HCT116 (cell line): Measurements from ENCODE around the gene DMGDH. TPM values are rescaled to one million over a fixed set of nuclear protein-coding genes. Genes with fewer than 3 reads are reported as not detected.

ENCODE experiments used
- ATAC-seq: fragments of 200-7000 bp; cut with Tn5 transposase; 2 replicates; pipeline ENCODE4 v1.9.1; 2020; ENCODE audit warnings: mild to moderate bottlenecking, moderate library complexity
- BruUV-seq: library from RNA; stranded (reverse); fragments of 400-500 nt; replicated peaks from 2 replicates; lab custom pipeline; 2021; lab: Mats Ljungman, UMichigan
- CTCF ChIA-PET: fragments of 300-600 bp; sonication (Branson Sonifier 250); formaldehyde crosslinking; loops from one replicate; lab custom pipeline; 2021; ENCODE audit warnings: antibody characterized with exemption; lab: Charles Lee
- POLR2A ChIA-PET: fragments of 300-600, 350-600 bp; sonication (Branson Sonifier 250); formaldehyde crosslinking; loops from one replicate; lab custom pipeline; 2021; ENCODE audit warnings: antibody characterized with exemption; lab: Charles Lee
- RAD21 ChIA-PET, 2 experiments: fragments of 300-600 bp; sonication (Branson Sonifier 250); formaldehyde crosslinking; loops; one replicate each; lab custom pipeline; 2023; ENCODE audit warnings: low total read pairs in 2 of 2; ENCODE audit not compliant: uncharacterized antibody in 2 of 2, unreplicated experiment in 2 of 2, low non-redundant PET in 1 of 2; lab: Charles Lee
- DNase-seq: peaks from one replicate; pipeline ENCODE4 v3.0.0-alpha.2; 2010; ENCODE audit warnings: low read depth, low spot score
- H2AFZ ChIP-seq: fragments of 200-600 bp; shearing (Covaris generic), sonication (generic); 2 replicates; pipeline ENCODE4 v1.6.1; 2017; ENCODE audit warnings: low read depth, mixed run types, mixed read lengths, antibody characterized with exemption, low read length; ENCODE audit not compliant: poor library complexity, severe bottlenecking
- H3K27ac ChIP-seq: 2 replicates; pipeline ENCODE4 v1.5.1; 2012; ENCODE audit warnings: low read depth, low read length
- H3K27me3 ChIP-seq: fragments of 200-600 bp; sonication (generic); 2 replicates; pipeline ENCODE4 v1.6.1; 2016; ENCODE audit warnings: mixed run types, low read length, mixed read lengths; ENCODE audit not compliant: insufficient read depth
- H3K36me3 ChIP-seq, 2 experiments: fragments of 200-500 bp in 1 of 2; fragments of 200-600 bp in 1 of 2; sonication (Bioruptor generic) in 1 of 2; sonication (generic) in 1 of 2; 2 replicates each; pipeline versions ENCODE4 v1.5.1 to v1.6.1; 2014 to 2016; ENCODE audit warnings: low read length in 2 of 2, inconsistent platforms in 1 of 2, mixed read lengths in 1 of 2, mixed run types in 1 of 2; ENCODE audit not compliant: insufficient read depth in 2 of 2, control insufficient read depth in 1 of 2
- H3K4me1 ChIP-seq, 2 experiments: fragments of 200-600 bp in 1 of 2; sonication (generic) in 1 of 2; 2 replicates each; pipeline versions ENCODE4 v1.5.1 to v1.6.1; 2012 to 2017; ENCODE audit warnings: low read length in 2 of 2, inconsistent platforms in 1 of 2, mild to moderate bottlenecking in 1 of 2, mixed read lengths in 1 of 2, mixed run types in 1 of 2, moderate library complexity in 1 of 2; ENCODE audit not compliant: insufficient read depth in 2 of 2, control insufficient read depth in 1 of 2
- H3K4me2 ChIP-seq: fragments of 200-600 bp; sonication (generic); 2 replicates; pipeline ENCODE4 v1.6.1; 2017; ENCODE audit warnings: mixed run types, low read length, mixed read lengths
- H3K4me3 ChIP-seq, 2 experiments: fragments of 200-600 bp in 1 of 2; sonication (generic) in 1 of 2; replicated peaks in 1 of 2; 2 replicates each; pipeline ENCODE4 v1.5.1; 2011 to 2016; ENCODE audit warnings: low read length in 2 of 2, control low read depth in 1 of 2, low read depth in 1 of 2, mild to moderate bottlenecking in 1 of 2, mixed read lengths in 1 of 2, mixed run types in 1 of 2
- H3K79me2 ChIP-seq: fragments of 200-600 bp; sonication (generic); 2 replicates; pipeline ENCODE4 v1.6.1; 2017; ENCODE audit warnings: mild to moderate bottlenecking, mixed run types, low read length, moderate library complexity, mixed read lengths; ENCODE audit not compliant: insufficient read depth
- H3K9ac ChIP-seq: fragments of 200-600 bp; sonication (generic); 2 replicates; pipeline ENCODE4 v1.6.1; 2016; ENCODE audit warnings: low read length, mixed read lengths
- H3K9me2 ChIP-seq: fragments of 200-600 bp; sonication (generic), shearing (Covaris generic); 2 replicates; pipeline ENCODE4 v1.6.1; 2017; ENCODE audit warnings: mixed run types, mild to moderate bottlenecking, moderate library complexity; ENCODE audit not compliant: insufficient read depth
- H3K9me3 ChIP-seq, 2 experiments: fragments of 200-500 bp in 1 of 2; fragments of 200-600 bp in 1 of 2; sonication (Bioruptor generic) in 1 of 2; sonication (generic) in 1 of 2; 2 replicates each; pipeline ENCODE4 v1.6.1; 2014 to 2017; ENCODE audit warnings: low read length in 2 of 2, mixed read lengths in 2 of 2, inconsistent platforms in 1 of 2, low read depth in 1 of 2, mild to moderate bottlenecking in 1 of 2, mixed run types in 1 of 2, moderate library complexity in 1 of 2; ENCODE audit not compliant: control insufficient read depth in 1 of 2, insufficient read depth in 1 of 2
- H4K20me1 ChIP-seq: fragments of 200-600 bp; sonication (generic), shearing (Covaris generic); 2 replicates; pipeline ENCODE4 v1.6.1; 2017; ENCODE audit warnings: mixed run types, mild to moderate bottlenecking, moderate library complexity; ENCODE audit not compliant: insufficient read depth
- CBX3 ChIP-seq: IDR thresholded peaks from 2 replicates; pipeline ENCODE4 v1.6.1; 2012; ENCODE audit warnings: low read depth
- CEBPB ChIP-seq: IDR thresholded peaks from 2 replicates; pipeline ENCODE4 v1.6.1; 2012; ENCODE audit warnings: low read depth
- ELF1 ChIP-seq: IDR thresholded peaks from 2 replicates; pipeline ENCODE4 v1.6.1; 2012; ENCODE audit warnings: low read depth, borderline replicate concordance
- EZH2phosphoT487 ChIP-seq: fragments of 200-600 bp; IDR thresholded peaks from 2 replicates; pipeline ENCODE4 v1.6.1; 2018; ENCODE audit warnings: antibody characterized with exemption, borderline replicate concordance
- FOSL1 ChIP-seq: IDR thresholded peaks from 2 replicates; pipeline ENCODE4 v1.6.1; 2012; ENCODE audit warnings: low read depth
- JUND ChIP-seq: IDR thresholded peaks from 2 replicates; pipeline ENCODE4 v1.6.1; 2012
- POLR2AphosphoS5 ChIP-seq: IDR thresholded peaks from 2 replicates; pipeline ENCODE4 v1.6.1; 2011; ENCODE audit warnings: mild to moderate bottlenecking, low read depth, low read length, moderate library complexity
- RAD21 ChIP-seq: IDR thresholded peaks from 2 replicates; pipeline ENCODE4 v1.6.1; 2012; ENCODE audit warnings: low read depth, mild to moderate bottlenecking
- SIN3A ChIP-seq: IDR thresholded peaks from 2 replicates; pipeline ENCODE4 v1.6.1; 2012; ENCODE audit warnings: low read depth
- SP1 ChIP-seq: IDR thresholded peaks from 2 replicates; pipeline ENCODE4 v1.6.1; 2012; ENCODE audit warnings: low read depth
- SRF ChIP-seq: IDR thresholded peaks from 2 replicates; pipeline ENCODE4 v1.6.1; 2012; ENCODE audit warnings: low read depth
- TCF7L2 ChIP-seq: IDR thresholded peaks from 2 replicates; pipeline ENCODE4 v1.7.0; 2011; ENCODE audit warnings: borderline replicate concordance, inconsistent platforms; ENCODE audit not compliant: insufficient read depth, insufficient read length; ENCODE audit errors: extremely low read depth
- YY1 ChIP-seq: IDR thresholded peaks from 2 replicates; pipeline ENCODE4 v1.6.1; 2011; ENCODE audit warnings: low read length, low read depth, moderate library complexity, mild to moderate bottlenecking; ENCODE audit not compliant: insufficient replicate concordance; ENCODE audit errors: extremely low read depth
- ZFX ChIP-seq: fragments of 450-650 bp; IDR thresholded peaks from 2 replicates; pipeline ENCODE4 v1.6.1; 2017
- ZNF274 ChIP-seq: fragments of 200-500 bp; sonication (Bioruptor generic); IDR thresholded peaks from 2 replicates; pipeline ENCODE4 v1.6.1; 2014; ENCODE audit warnings: mild to moderate bottlenecking, low read depth, low read length, inconsistent platforms
- intact Hi-C: fragments of 100-400 bp; cut with micrococcal nuclease; formaldehyde crosslinking; loops from 2 replicates; pipeline ENCODE4 v1.10.0; 2022
- total RNA-seq: library from RNA; stranded (reverse); gene quantifications from one replicate; pipeline ENCODE4 v1.2.1, GENCODE V29; 2021; ENCODE audit not compliant: unreplicated experiment
- TF ChIP-seq, protein P1 (sequence below): IDR thresholded peaks from 2 replicates; pipeline ENCODE4 v1.6.1; 2012
- TF ChIP-seq, protein P2 (sequence below): IDR thresholded peaks from 2 replicates; pipeline ENCODE4 v1.6.1; 2012; ENCODE audit warnings: low read depth
- TF ChIP-seq, protein P3 (sequence below): IDR thresholded peaks from 2 replicates; pipeline ENCODE4 v1.6.1; 2012

The DMGDH gene
- total RNA-seq, 1 experiment from 2014 or later: 2.3 TPM

GRCh38 chr5:79005151-79005550 lies 64.3 kb downstream of the DMGDH start:
- no peak for DNase-seq
- POLR2A ChIA-PET: no interaction called here
- Histone ChIP-seq H3K27me3 (no peaks in the 10 kb centered on the region), H3K9ac (no peak overlapping the region), H3K27ac (no peak overlapping the region), H3K4me2 (no peak overlapping the region), H3K9me3 (no peaks in the 10 kb centered on the region), H3K79me2 (no peaks in the 10 kb centered on the region), H4K20me1 (no peaks in the 10 kb centered on the region), H3K9me2 (no peaks in the 10 kb centered on the region), H3K4me3 (no peak overlapping the region), H2AFZ (no peak overlapping the region), H3K4me1 (no peaks in the 10 kb centered on the region), H3K36me3 (no peaks in the 10 kb centered on the region)
- no peak for ATAC-seq
- TF ChIP-seq, protein P1, sequence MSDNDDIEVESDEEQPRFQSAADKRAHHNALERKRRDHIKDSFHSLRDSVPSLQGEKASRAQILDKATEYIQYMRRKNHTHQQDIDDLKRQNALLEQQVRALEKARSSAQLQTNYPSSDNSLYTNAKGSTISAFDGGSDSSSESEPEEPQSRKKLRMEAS: no peak
- TF ChIP-seq ZNF274: no peak
- CTCF ChIA-PET: interaction anchor here (3.7 kb wide), 1 partner anchor 15 kb away, joined by 13 read pairs; no protein-coding TSS in a partner anchor
- intact Hi-C loops: no loop called here
- BruUV-seq: no TSS peak
- RAD21 ChIA-PET: no interaction called here

DNA sequence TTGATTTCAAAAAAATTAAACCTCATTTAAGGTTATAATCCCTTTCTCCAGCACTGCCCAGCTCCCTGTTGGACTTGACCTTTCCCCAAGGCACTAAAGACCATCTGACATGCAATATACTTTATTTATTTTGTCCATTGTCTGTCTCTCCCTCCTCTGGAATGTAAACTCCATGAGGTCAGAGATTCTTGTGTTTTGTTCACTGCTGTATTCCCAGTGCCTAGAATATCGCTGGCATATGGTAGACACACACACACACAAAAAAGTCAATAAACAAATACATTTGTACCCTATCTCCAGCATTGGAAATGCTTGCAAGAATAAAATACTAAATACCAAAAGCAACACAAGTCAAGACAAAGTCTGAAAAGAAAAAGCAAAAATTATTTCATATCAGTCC lies 67.1 kb downstream of the DMGDH start:
- DNase-seq (no peak), ATAC-seq (no peak)
- Histone ChIP-seq H3K4me3 (no peak overlapping the region), H4K20me1 (no peaks in the 10 kb centered on the region), H3K9me3 (no peaks in the 10 kb centered on the region), H2AFZ (no peak overlapping the region), H3K27ac (no peak overlapping the region), H3K9me2 (no peaks in the 10 kb centered on the region), H3K9ac (no peak overlapping the region), H3K36me3 (no peaks in the 10 kb centered on the region), H3K4me1 (no peaks in the 10 kb centered on the region), H3K79me2 (no peaks in the 10 kb centered on the region), H3K27me3 (no peaks in the 10 kb centered on the region), H3K4me2 (no peak overlapping the region)
- no TSS peak for BruUV-seq
- ChIA-PET POLR2A (no interaction called here), RAD21 (no interaction called here), CTCF (interaction anchor here (3.7 kb wide), 1 partner anchor 18 kb away, joined by 13 read pairs; no protein-coding TSS in a partner anchor)
- intact Hi-C loops: no loop called here
- no peak for TF ChIP-seq SRF
- no peak for TF ChIP-seq SIN3A
- no peak for TF ChIP-seq JUND
- TF ChIP-seq SP1: no peak
- no peak for TF ChIP-seq ZNF274
- no peak for TF ChIP-seq CBX3
- no peak for TF ChIP-seq EZH2phosphoT487
- no peak for TF ChIP-seq ELF1
- no peak for TF ChIP-seq CEBPB
- TF ChIP-seq, protein P2, sequence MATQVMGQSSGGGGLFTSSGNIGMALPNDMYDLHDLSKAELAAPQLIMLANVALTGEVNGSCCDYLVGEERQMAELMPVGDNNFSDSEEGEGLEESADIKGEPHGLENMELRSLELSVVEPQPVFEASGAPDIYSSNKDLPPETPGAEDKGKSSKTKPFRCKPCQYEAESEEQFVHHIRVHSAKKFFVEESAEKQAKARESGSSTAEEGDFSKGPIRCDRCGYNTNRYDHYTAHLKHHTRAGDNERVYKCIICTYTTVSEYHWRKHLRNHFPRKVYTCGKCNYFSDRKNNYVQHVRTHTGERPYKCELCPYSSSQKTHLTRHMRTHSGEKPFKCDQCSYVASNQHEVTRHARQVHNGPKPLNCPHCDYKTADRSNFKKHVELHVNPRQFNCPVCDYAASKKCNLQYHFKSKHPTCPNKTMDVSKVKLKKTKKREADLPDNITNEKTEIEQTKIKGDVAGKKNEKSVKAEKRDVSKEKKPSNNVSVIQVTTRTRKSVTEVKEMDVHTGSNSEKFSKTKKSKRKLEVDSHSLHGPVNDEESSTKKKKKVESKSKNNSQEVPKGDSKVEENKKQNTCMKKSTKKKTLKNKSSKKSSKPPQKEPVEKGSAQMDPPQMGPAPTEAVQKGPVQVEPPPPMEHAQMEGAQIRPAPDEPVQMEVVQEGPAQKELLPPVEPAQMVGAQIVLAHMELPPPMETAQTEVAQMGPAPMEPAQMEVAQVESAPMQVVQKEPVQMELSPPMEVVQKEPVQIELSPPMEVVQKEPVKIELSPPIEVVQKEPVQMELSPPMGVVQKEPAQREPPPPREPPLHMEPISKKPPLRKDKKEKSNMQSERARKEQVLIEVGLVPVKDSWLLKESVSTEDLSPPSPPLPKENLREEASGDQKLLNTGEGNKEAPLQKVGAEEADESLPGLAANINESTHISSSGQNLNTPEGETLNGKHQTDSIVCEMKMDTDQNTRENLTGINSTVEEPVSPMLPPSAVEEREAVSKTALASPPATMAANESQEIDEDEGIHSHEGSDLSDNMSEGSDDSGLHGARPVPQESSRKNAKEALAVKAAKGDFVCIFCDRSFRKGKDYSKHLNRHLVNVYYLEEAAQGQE: no peak
- TF ChIP-seq, protein P3, sequence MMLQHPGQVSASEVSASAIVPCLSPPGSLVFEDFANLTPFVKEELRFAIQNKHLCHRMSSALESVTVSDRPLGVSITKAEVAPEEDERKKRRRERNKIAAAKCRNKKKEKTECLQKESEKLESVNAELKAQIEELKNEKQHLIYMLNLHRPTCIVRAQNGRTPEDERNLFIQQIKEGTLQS: no peak
- no peak for TF ChIP-seq POLR2AphosphoS5
- TF ChIP-seq ZFX: no peak
- TF ChIP-seq FOSL1: no peak
- TF ChIP-seq TCF7L2: no peak
- TF ChIP-seq RAD21: no peak
- TF ChIP-seq YY1: no peak
